Mucosa of descending colon (tissue), 3 donors: ENCODE data around the gene LEMD1. TPM values are rescaled to one million over a fixed set of nuclear protein-coding genes. Genes with fewer than 3 reads are reported as not detected.

ENCODE experiments used
- ATAC-seq: fragments of 200-7000 bp; cut with Tn5 transposase; one replicate; pipeline ENCODE4 v1.9.1; 2020; ENCODE audit warnings: mild to moderate bottlenecking, moderate library complexity
- DNase-seq, 3 donors: peaks; one replicate each; pipeline ENCODE4 v3.0.0-alpha.2; 2020
- H3K36me3 ChIP-seq: fragments of 200-600 bp; one replicate; pipeline ENCODE4 v1.8.0; 2021; ENCODE audit warnings: low read depth, mild to moderate bottlenecking
- H3K4me1 ChIP-seq: fragments of 200-600 bp; one replicate; pipeline ENCODE4 v1.8.0; 2021; ENCODE audit warnings: low read depth, mild to moderate bottlenecking
- H3K4me3 ChIP-seq: fragments of 200-600 bp; one replicate; pipeline ENCODE4 v1.8.0; 2021; ENCODE audit warnings: mild to moderate bottlenecking
- H3K9me3 ChIP-seq: fragments of 200-600 bp; one replicate; pipeline ENCODE4 v1.8.0; 2021; ENCODE audit warnings: mild to moderate bottlenecking
- CTCF ChIP-seq: fragments of 200-600 bp; IDR thresholded peaks from one replicate; pipeline ENCODE4 v1.8.0; 2022; ENCODE audit warnings: antibody characterized with exemption, mild to moderate bottlenecking
- intact Hi-C, 2 donors: fragments of 100-400 bp; cut with DNase I in 1 of 2; cut with micrococcal nuclease in 1 of 2; formaldehyde crosslinking; loops; one replicate each; pipeline versions ENCODE4 v1.11.0 to v1.11.1; 2022; cut with DNase I, micrococcal nuclease
- total RNA-seq, 3 donors: library from RNA; stranded (reverse); fragmentation: NEBNext Ultra II Directional in 2 of 3; extraction: Animal tissue kit (Norgen Biotek cat#: 25700) in 2 of 3; gene quantifications; one replicate each; pipeline versions ENCODE4 v1.2.1 to v1.2.4, GENCODE V29; 2021 to 2023
- donor health status: DM: no; HTN: no; CAD: no; lungs with moderate emphysema.
- donor health status: DM: no; HTN: no; CAD: no.
- donor health status: DM: no; HTN: yes; CAD: no.

LEMD1 gene
- total RNA-seq, 3 donors from 2014 or later = not detected

GRCh38 chr1:205382561-205382960 lies 39.3 kb downstream of the LEMD1 start:
- Histone ChIP-seq H3K36me3 (no peaks in the 10 kb centered on the region), H3K4me1 (no peaks in the 10 kb centered on the region), H3K4me3 (no peak overlapping the region), H3K9me3 (no peaks in the 10 kb centered on the region)
- DNase-seq (no peak), ATAC-seq (no peak)
- no peak for TF ChIP-seq CTCF
- intact Hi-C loops = no loop called here

DNA sequence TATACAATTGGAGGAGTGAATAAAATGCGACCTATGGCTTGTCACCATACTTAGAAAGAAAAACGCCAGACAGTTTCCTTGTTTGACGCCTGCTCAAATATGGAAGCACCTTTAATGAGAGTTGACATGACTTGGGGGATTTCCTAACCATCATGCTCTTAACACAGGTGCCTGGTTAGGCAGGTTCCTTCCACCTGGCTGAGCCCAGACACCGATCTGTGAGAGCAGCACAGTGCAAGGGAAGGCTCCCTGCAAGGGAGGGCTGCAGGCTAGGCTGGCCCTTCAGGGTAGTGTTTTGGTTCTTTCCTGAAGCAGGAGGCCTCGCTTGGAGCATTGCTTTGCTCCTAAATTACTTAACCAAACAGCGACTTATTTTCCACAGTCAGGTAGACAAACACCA lies 40.6 kb downstream of the LEMD1 start:
- no peak overlapping the region for H3K4me3 ChIP-seq
- DNase-seq (no peak), ATAC-seq (peak; percentile 26)
- no peaks in the 10 kb centered on the region for H3K9me3 ChIP-seq
- intact Hi-C loops = no loop called here
- TF ChIP-seq CTCF = no peak
- no peaks in the 10 kb centered on the region for H3K36me3 ChIP-seq
- no peaks in the 10 kb centered on the region for H3K4me1 ChIP-seq

DNA sequence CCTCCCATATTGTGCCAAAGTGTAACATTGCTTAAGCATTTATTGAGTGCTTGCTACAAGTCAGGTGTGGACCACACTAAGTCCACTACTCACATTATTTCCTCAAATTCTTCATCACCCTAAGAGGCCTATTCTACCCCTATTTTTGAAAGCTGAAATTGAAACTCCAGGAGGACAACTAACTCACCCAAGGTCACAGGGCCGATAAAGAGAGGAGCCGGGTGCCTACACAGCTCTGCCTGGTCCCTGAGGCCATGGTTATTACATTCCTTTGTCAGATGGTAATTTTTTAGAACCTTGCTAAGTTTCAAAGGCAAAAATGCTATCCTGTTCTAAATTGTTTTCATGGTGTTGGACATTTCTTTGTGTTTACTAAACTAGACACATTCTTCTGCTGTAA lies 41.0 kb downstream of the LEMD1 start:
- H3K36me3 ChIP-seq = no peaks in the 10 kb centered on the region
- no peak for DNase-seq
- no peaks in the 10 kb centered on the region for H3K4me1 ChIP-seq
- intact Hi-C loops = no loop called here
- H3K9me3 ChIP-seq = no peaks in the 10 kb centered on the region
- no peak overlapping the region for H3K4me3 ChIP-seq
- no peak for ATAC-seq
- no peak for TF ChIP-seq CTCF

- Histone ChIP-seq H3K9me3 (no peaks in the 10 kb centered on the region), H3K36me3 (no peaks in the 10 kb centered on the region), H3K4me3 (no peak overlapping the region), H3K4me1 (no peaks in the 10 kb centered on the region)
- intact Hi-C loops = no loop called here
- no peak for TF ChIP-seq CTCF
- no peak for ATAC-seq
- no peak for DNase-seq
These were observed 42.8 kb downstream of the LEMD1 start for GRCh38 chr1:205379056-205379455.

DNA sequence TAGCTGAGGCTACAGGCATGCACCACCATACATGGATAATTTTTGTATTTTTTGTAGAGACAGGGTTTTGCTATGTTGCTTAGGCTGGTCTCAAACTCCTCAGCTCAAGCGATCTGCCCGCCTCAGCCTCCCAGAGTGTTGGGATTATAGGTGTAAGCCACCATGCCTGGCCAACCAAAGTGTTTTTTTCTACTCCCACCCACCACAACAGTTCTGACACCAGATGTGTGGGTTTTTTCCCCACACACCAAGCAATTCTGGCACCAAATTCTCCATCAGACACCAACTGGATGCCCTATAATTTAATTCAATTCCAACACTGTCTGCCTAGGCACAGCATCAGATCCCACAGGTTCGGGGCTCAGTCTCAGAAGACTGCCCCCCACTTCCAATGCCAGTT lies 44.5 kb downstream of the LEMD1 start:
- no peaks in the 10 kb centered on the region for H3K4me1 ChIP-seq
- ATAC-seq (no peak), DNase-seq (no peak)
- intact Hi-C loops = no loop called here
- H3K36me3 ChIP-seq = no peaks in the 10 kb centered on the region
- H3K4me3 ChIP-seq = no peak overlapping the region
- no peaks in the 10 kb centered on the region for H3K9me3 ChIP-seq
- no peak for TF ChIP-seq CTCF

GRCh38 chr1:205376739-205377138 lies 45.1 kb downstream of the LEMD1 start:
- DNase-seq (no peak), ATAC-seq (peak; percentile 64)
- H3K36me3 ChIP-seq = no peaks in the 10 kb centered on the region
- H3K4me1 ChIP-seq = no peaks in the 10 kb centered on the region
- no peaks in the 10 kb centered on the region for H3K9me3 ChIP-seq
- intact Hi-C loops = no loop called here
- no peak for TF ChIP-seq CTCF
- H3K4me3 ChIP-seq = no peak overlapping the region
